Fibroblast of the aortic adventitia (primary cell): ENCODE measurements around the gene GSTM2. TPM values are rescaled to one million over a fixed set of nuclear protein-coding genes. Genes with fewer than 3 reads are reported as not detected.
"Not testable (repeated sequence)": the region's sequence is repeated elsewhere in the genome, so short reads cannot be mapped to it uniquely, and the experiment has no call there.

Experiments
- DNase-seq: peaks from one replicate; pipeline ENCODE4 v3.0.0-alpha.2; 2010; ENCODE audit warnings: low read depth
- H3K4me3 ChIP-seq: 2 replicates; pipeline ENCODE4 v1.5.1; 2011; ENCODE audit warnings: low read depth, mild to moderate bottlenecking, control low read depth, low read length, moderate library complexity
- CTCF ChIP-seq: IDR thresholded peaks from 2 replicates; pipeline ENCODE4 v1.5.1; 2011; ENCODE audit warnings: mild to moderate bottlenecking, low read length, control low read depth, inconsistent platforms; ENCODE audit not compliant: insufficient read depth
- total RNA-seq: library from RNA; depleted of rRNA; stranded (reverse); fragments of >200 nt; gene quantifications from 2 replicates; pipeline ENCODE4 v1.2.3, GENCODE V29; 2012; ENCODE audit warnings: low replicate concordance

GSTM2 gene
- total RNA-seq, 1 donor: 27.7 TPM

- no peak for TF ChIP-seq CTCF
- no peak for DNase-seq
- H3K4me3 ChIP-seq: no peak overlapping the region
Measured at GRCh38 chr1:109704173-109704572, 36.3 kb downstream of the GSTM2 start.

- no peak for TF ChIP-seq CTCF
- no peak overlapping the region for H3K4me3 ChIP-seq
- DNase-seq: no peak
Measured at GRCh38 chr1:109705411-109705810, 37.6 kb downstream of the GSTM2 start.

GRCh38 chr1:109708949-109709348 is 41.1 kb downstream of the GSTM2 start:
- H3K4me3 ChIP-seq, DNase-seq: not testable (repeated sequence)

DNA sequence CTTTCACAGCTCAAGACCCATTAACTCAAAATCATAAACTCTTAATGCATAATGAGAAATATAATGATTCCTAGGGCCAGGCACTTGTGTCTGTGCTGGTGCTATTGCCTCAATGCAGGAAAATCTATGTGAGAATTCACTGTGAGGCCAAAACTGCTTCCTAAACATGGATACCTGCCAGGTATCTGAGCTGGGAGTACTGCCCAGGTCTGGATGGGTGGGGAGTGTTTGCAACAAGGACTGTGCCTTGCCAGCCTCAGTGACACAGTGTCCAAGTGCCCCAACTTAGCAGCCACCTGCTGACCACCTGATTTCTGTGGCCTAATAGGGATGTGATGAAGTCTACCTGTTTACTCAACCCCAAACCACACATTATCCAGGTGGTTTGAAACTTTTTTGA is 42.0 kb downstream of the GSTM2 start:
- not testable (repeated sequence) for DNase-seq, H3K4me3 ChIP-seq

- not testable (repeated sequence) for H3K4me3 ChIP-seq, DNase-seq
Measured at GRCh38 chr1:109711593-109712320, 43.9 kb downstream of the GSTM2 start, which contains the start of gene GSTM5. TSS of gene GSTM5 (plus strand) at chr1:109712251. CDS start at chr1:109712313, 62 bp downstream.

DNA sequence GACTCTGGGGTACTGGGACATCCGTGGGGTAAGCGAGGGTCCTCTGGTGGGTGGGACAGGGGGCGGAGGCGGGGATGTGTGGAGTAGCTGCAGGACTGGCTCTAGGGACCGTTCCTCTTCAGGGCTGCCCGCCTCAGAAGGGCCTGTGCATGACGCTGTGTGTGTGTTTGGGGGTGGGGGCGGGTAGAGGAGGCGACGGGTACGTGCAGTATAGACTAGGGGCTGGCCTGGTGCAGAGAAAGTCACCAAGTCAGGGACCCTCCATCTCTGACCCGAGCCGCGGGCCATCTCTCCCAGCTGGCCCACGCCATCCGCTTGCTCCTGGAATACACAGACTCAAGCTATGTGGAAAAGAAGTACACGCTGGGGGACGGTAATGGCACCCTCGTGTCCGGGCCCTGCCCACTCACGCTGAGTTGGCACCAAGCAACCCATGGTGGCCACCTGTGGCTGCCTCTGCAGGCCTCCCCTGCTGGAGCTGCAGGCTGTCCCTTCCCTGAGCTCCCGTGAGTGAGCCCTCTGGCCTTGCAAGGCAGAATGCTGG is 44.5 kb downstream of the GSTM2 start:
- no peak for TF ChIP-seq CTCF
- H3K4me3 ChIP-seq: no peak overlapping the region
- no peak for DNase-seq

DNA sequence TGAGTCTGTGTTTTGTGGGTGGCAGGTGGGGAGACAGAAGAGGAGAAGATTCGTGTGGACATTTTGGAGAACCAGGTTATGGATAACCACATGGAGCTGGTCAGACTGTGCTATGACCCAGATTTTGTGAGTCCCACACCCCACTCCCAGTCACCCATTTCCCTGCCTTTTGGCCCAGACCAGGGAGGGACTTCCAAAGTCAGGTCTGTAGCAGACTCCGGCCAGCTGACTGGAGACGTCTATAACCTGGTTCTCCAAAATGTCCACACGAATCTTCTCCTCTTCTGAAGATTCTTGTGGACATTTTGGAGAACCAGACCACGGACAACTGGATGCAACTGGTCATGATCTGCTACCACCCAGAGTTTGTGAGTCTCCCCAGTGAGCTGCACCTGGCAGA is 45.8 kb downstream of the GSTM2 start:
- H3K4me3 ChIP-seq: no peak overlapping the region
- no peak for DNase-seq
- TF ChIP-seq CTCF: no peak

DNA sequence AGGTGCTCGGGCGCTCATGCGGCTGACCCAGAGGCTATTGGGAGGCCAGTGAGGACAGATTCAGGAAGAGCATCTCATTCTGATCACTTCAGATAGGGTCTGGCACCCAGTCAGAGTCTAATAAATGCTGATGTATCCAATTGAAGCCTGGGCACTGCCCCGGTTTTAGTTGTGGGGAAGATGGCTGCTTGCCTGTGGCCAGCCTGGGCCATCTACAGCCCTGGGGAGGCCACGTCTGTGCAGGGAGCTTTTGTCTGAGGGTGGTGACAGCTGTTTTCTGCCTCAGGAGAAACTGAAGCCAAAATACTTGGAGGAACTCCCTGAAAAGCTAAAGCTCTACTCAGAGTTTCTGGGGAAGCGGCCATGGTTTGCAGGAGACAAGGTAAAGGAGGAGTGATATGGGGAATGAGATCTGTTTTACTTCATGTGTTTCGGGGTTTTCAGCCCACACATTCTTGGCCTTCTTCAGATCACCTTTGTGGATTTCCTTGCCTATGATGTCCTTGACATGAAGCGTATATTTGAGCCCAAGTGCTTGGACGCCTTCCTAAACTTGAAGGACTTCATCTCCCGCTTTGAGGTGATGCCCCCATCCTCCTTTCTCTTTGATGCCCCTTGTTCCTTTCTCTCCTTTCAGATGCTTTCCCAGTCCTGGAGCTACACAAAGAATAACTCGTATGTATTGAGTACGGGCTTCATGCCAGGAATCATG is 47.0 kb downstream of the GSTM2 start:
- TF ChIP-seq CTCF: no peak
- DNase-seq: no peak
- no peak overlapping the region for H3K4me3 ChIP-seq
